HEK293 (cell line): ENCODE results near the gene DSCAML1.

Experiments used
- CTCF ChIA-PET: fragments of 350-600 bp; formaldehyde crosslinking; extraction: SDS; loops from one replicate; lab custom pipeline; 2021; ENCODE audit warnings: antibody characterized with exemption; lab: Yijun Ruan, JAX
- POLR2A ChIA-PET: fragments of 300-600 bp; formaldehyde crosslinking; extraction: SDS; loops from one replicate; lab custom pipeline; 2020; ENCODE audit warnings: antibody characterized with exemption, inconsistent platforms; lab: Yijun Ruan, JAX
- H3K27ac ChIP-seq: fragments of 200-500 bp; sonication (Bioruptor generic); 2 replicates; pipeline ENCODE4 v1.5.1; 2014; ENCODE audit warnings: low read depth, low read length, control low read depth, inconsistent platforms; ENCODE audit errors: extremely low read depth
- H3K36me3 ChIP-seq, 2 experiments: fragments of 200-500 bp in 1 of 2; sonication (Bioruptor generic) in 1 of 2; 1 replicate in 1 of 2; 2 replicates in 1 of 2; pipeline ENCODE4 v1.5.1; 2014 to 2017; ENCODE audit warnings: inconsistent platforms in 2 of 2, low read length in 2 of 2; ENCODE audit not compliant: control insufficient read depth in 2 of 2, insufficient read depth in 1 of 2
- H3K4me1 ChIP-seq: fragments of 200-500 bp; sonication (Bioruptor generic); 2 replicates; pipeline ENCODE4 v1.5.1; 2014; ENCODE audit warnings: mild to moderate bottlenecking, low read length, inconsistent platforms; ENCODE audit not compliant: control insufficient read depth, insufficient read depth
- H3K4me3 ChIP-seq: 2 replicates; pipeline ENCODE4 v1.5.1; 2011; ENCODE audit warnings: low read depth, mild to moderate bottlenecking, control low read depth, low read length, moderate library complexity
- H3K9me3 ChIP-seq: fragments of 200-500 bp; sonication (Bioruptor generic); 2 replicates; pipeline ENCODE4 v1.5.1; 2014; ENCODE audit warnings: low read depth, low read length, inconsistent platforms; ENCODE audit not compliant: control insufficient read depth, insufficient read depth
- ELK4 ChIP-seq: IDR thresholded peaks from 2 replicates; pipeline ENCODE4 v1.6.1; 2011; ENCODE audit warnings: mild to moderate bottlenecking, low read depth, low read length, borderline replicate concordance
- KLF17 ChIP-seq: fragments of 450-650 bp; formaldehyde crosslinking; IDR thresholded peaks from 2 replicates; pipeline ENCODE4 v1.5.1; 2016; ENCODE audit warnings: missing biosample characterization, missing genetic modification characterization
- PBX3 ChIP-seq: sonication (generic); formaldehyde crosslinking; IDR thresholded peaks from 2 replicates; pipeline ENCODE4 v1.8.1; 2022; ENCODE audit warnings: mild to moderate bottlenecking, moderate library complexity, missing genetic modification reagents
- ZBTB17 ChIP-seq: fragments of 450-650 bp; formaldehyde crosslinking; IDR thresholded peaks from 2 replicates; pipeline ENCODE4 v1.5.1; 2016; ENCODE audit warnings: missing biosample characterization, missing genetic modification characterization
- ZBTB44 ChIP-seq: fragments of 450-650 bp; IDR thresholded peaks from 2 replicates; pipeline ENCODE4 v1.5.1; 2018; ENCODE audit warnings: missing biosample characterization, mild to moderate bottlenecking, missing genetic modification characterization
- ZNF138 ChIP-seq: fragments of 450-650 bp; formaldehyde crosslinking; IDR thresholded peaks from 2 replicates; pipeline ENCODE4 v1.5.1; 2016; ENCODE audit warnings: missing biosample characterization, missing genetic modification characterization, borderline replicate concordance
- ZNF184 ChIP-seq: fragments of 450-650 bp; IDR thresholded peaks from 2 replicates; pipeline ENCODE4 v1.5.1; 2018; ENCODE audit warnings: missing biosample characterization, mild to moderate bottlenecking, missing genetic modification characterization
- ZNF223 ChIP-seq: fragments of 450-650 bp; formaldehyde crosslinking; IDR thresholded peaks from 2 replicates; pipeline ENCODE4 v1.5.1; 2016; ENCODE audit warnings: missing biosample characterization, missing genetic modification characterization
- ZNF280C ChIP-seq: fragments of 450-650 bp; formaldehyde crosslinking; IDR thresholded peaks from 2 replicates; pipeline ENCODE4 v1.5.1; 2016; ENCODE audit warnings: missing biosample characterization, missing genetic modification characterization
- ZNF292 ChIP-seq: fragments of 450-650 bp; formaldehyde crosslinking; IDR thresholded peaks from 2 replicates; pipeline ENCODE4 v1.5.1; 2016; ENCODE audit warnings: low read depth, missing biosample characterization, missing genetic modification characterization, borderline replicate concordance
- ZNF335 ChIP-seq: fragments of 450-650 bp; formaldehyde crosslinking; conservative IDR thresholded peaks from 2 replicates; pipeline ENCODE4 v1.5.1; 2016; ENCODE audit warnings: missing biosample characterization, missing genetic modification characterization
- ZNF350 ChIP-seq: fragments of 450-650 bp; formaldehyde crosslinking; IDR thresholded peaks from 2 replicates; pipeline ENCODE4 v1.5.0; 2017; ENCODE audit warnings: missing biosample characterization, mild to moderate bottlenecking, missing genetic modification characterization
- ZNF362 ChIP-seq: fragments of 450-650 bp; formaldehyde crosslinking; IDR thresholded peaks from 2 replicates; pipeline ENCODE4 v1.5.1; 2016; ENCODE audit warnings: missing biosample characterization, missing genetic modification characterization
- ZNF433 ChIP-seq: fragments of 450-650 bp; formaldehyde crosslinking; IDR thresholded peaks from 2 replicates; pipeline ENCODE4 v1.5.1; 2016; ENCODE audit warnings: missing biosample characterization, missing genetic modification characterization, low read depth
- ZNF544 ChIP-seq: fragments of 450-650 bp; formaldehyde crosslinking; IDR thresholded peaks from 2 replicates; pipeline ENCODE4 v1.5.0; 2017; ENCODE audit warnings: missing biosample characterization, missing genetic modification characterization
- ZNF549 ChIP-seq: fragments of 450-650 bp; IDR thresholded peaks from 2 replicates; pipeline ENCODE4 v1.5.1; 2018; ENCODE audit warnings: missing biosample characterization, missing genetic modification characterization, mild to moderate bottlenecking, inconsistent platforms, moderate library complexity
- ZNF558 ChIP-seq: fragments of 450-650 bp; formaldehyde crosslinking; IDR thresholded peaks from 2 replicates; pipeline ENCODE4 v1.5.1; 2016; ENCODE audit warnings: missing biosample characterization, missing genetic modification characterization
- ZNF624 ChIP-seq: fragments of 450-650 bp; formaldehyde crosslinking; IDR thresholded peaks from 2 replicates; pipeline ENCODE4 v1.5.1; 2017; ENCODE audit warnings: missing biosample characterization, missing genetic modification characterization
- ZNF639 ChIP-seq: fragments of 450-650 bp; formaldehyde crosslinking; IDR thresholded peaks from 2 replicates; pipeline ENCODE4 v1.5.1; 2016; ENCODE audit warnings: missing biosample characterization, missing genetic modification characterization
- ZSCAN23 ChIP-seq: fragments of 450-650 bp; formaldehyde crosslinking; IDR thresholded peaks from 2 replicates; pipeline ENCODE4 v1.5.1; 2016; ENCODE audit warnings: missing biosample characterization, missing genetic modification characterization
- ZSCAN30 ChIP-seq: fragments of 450-650 bp; IDR thresholded peaks from 2 replicates; pipeline ENCODE4 v1.5.1; 2018; ENCODE audit warnings: missing biosample characterization, mild to moderate bottlenecking, missing genetic modification characterization, moderate library complexity
- ZXDB ChIP-seq: fragments of 450-650 bp; formaldehyde crosslinking; IDR thresholded peaks from 2 replicates; pipeline ENCODE4 v1.5.1; 2016; ENCODE audit warnings: missing biosample characterization, missing genetic modification characterization

DSCAML1 gene

GRCh38 chr11:117477721-117478120 is 319.3 kb downstream of the DSCAML1 start (continued):
- TF ChIP-seq ZNF549 (tag by site-specific recombination) (no peak), ZNF138 (tag by site-specific recombination) (no peak), ZNF558 (tag by site-specific recombination) (no peak), ELK4 (no peak), ZNF433 (no peak), ZNF223 (tag by site-specific recombination) (no peak), ZNF624 (no peak), ZSCAN30 (tag by site-specific recombination) (no peak), ZBTB17 (tag by site-specific recombination) (no peak), ZBTB44 (tag by site-specific recombination) (no peak), ZNF335 (tag by site-specific recombination) (no peak), ZXDB (tag by site-specific recombination) (no peak), ZNF350 (no peak), ZNF280C (tag by site-specific recombination) (no peak), ZNF362 (tag by site-specific recombination) (no peak)
- TF ChIP-seq, all 188 proteins: peak for 0

- POLR2A ChIA-PET, result no interaction called here
- H3K27ac ChIP-seq, result no peak overlapping the region
- H3K9me3 ChIP-seq, result no peaks in the 10 kb centered on the region
- no peak overlapping the region for H3K4me3 ChIP-seq
- no peaks in the 10 kb centered on the region for H3K4me1 ChIP-seq
- no peak for TF ChIP-seq ZNF639
- TF ChIP-seq ZNF292 (tag by site-specific recombination), result no peak
- no peak for TF ChIP-seq ZNF184
- no peak for TF ChIP-seq PBX3
- TF ChIP-seq ZNF544 (tag by site-specific recombination), result no peak
- no peak for TF ChIP-seq KLF17 (tag by site-specific recombination)
- no peak for TF ChIP-seq ZSCAN23 (tag by site-specific recombination)
- CTCF ChIA-PET, result interaction anchor here (0.6 kb wide), 1 partner anchor 642 kb away, joined by 3 read pairs; no protein-coding TSS in a partner anchor
- no peaks in the 10 kb centered on the region for H3K36me3 ChIP-seq
These were observed 320.4 kb downstream of the DSCAML1 start for GRCh38 chr11:117476531-117477142.
